ENCODE data around the gene GPC6. TPM values are rescaled to one million over a fixed set of nuclear protein-coding genes. Genes with fewer than 3 reads are reported as not detected.
"Not testable (repeated sequence)": the region's sequence is repeated elsewhere in the genome, so short reads cannot be mapped to it uniquely, and the experiment has no call there.

GPC6 gene
- total RNA-seq, 4 donors from 2014 or later = 13.7 to 21.7 (median 16.5) TPM

DNA sequence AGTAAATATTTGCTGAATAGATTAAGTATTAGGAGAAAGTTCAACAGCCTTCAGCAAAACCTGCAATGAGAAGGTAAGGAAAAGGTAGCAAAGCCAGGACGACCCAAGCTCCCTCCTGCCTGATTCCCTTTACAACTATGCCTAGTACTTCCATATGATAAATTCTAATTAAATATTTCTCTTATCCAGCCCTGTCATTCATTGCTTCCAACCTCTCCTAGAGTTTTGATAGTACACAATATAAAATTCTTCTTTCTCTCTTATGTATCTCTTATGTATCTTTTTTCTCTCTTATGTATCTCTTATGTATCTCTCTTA lies 1065.7 kb downstream of the GPC6 start:
- ATAC-seq = no peak
- no peak overlapping the region for H3K27ac ChIP-seq
- H3K9me3 ChIP-seq = no peaks in the 10 kb centered on the region
- H3K4me3 ChIP-seq = no peak overlapping the region
- 80 to 82% methylated on average over 1 of the region's 1 CpG for WGBS, 2 donors (ENCODE audit: low coverage in 1 of 2)
- TF ChIP-seq POLR2AphosphoS5 (IDR thresholded peaks at IDR 0.05) (no peak), POLR2A (IDR thresholded peaks at IDR 0.05) (no peak), EP300 (IDR thresholded peaks at IDR 0.05) (no peak)
- TF ChIP-seq, protein P1, sequence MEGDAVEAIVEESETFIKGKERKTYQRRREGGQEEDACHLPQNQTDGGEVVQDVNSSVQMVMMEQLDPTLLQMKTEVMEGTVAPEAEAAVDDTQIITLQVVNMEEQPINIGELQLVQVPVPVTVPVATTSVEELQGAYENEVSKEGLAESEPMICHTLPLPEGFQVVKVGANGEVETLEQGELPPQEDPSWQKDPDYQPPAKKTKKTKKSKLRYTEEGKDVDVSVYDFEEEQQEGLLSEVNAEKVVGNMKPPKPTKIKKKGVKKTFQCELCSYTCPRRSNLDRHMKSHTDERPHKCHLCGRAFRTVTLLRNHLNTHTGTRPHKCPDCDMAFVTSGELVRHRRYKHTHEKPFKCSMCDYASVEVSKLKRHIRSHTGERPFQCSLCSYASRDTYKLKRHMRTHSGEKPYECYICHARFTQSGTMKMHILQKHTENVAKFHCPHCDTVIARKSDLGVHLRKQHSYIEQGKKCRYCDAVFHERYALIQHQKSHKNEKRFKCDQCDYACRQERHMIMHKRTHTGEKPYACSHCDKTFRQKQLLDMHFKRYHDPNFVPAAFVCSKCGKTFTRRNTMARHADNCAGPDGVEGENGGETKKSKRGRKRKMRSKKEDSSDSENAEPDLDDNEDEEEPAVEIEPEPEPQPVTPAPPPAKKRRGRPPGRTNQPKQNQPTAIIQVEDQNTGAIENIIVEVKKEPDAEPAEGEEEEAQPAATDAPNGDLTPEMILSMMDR (IDR thresholded peaks at IDR 0.05) = no peak
- H3K36me3 ChIP-seq = no peaks in the 10 kb centered on the region
- H3K4me1 ChIP-seq = no peaks in the 10 kb centered on the region
- no peaks in the 10 kb centered on the region for H3K27me3 ChIP-seq

DNA sequence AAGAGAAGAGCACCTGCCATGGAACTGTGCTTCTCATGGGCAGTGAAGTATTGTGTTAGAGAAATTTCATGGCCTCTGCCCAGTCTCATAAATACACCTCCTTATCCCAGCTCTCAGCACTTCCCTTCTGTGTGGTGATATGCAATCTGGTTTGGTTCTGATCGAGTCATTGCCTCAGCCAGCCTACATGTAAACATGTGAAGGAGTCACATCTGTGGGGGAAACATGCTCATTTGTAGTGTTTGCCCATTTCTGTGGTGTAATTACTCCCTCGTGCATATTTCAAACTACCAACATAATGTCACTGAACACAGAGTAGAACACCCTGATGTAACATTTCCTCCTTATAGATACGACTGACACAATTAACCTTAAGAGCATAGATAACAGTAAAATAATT lies 1069.9 kb downstream of the GPC6 start:
- no peak for ATAC-seq
- 72 to 92% methylated on average over 2 to 3 of the region's 3 CpGs for WGBS, 2 donors (ENCODE audit: low coverage in 1 of 2)
- H3K4me1 ChIP-seq = no peaks in the 10 kb centered on the region

DNA sequence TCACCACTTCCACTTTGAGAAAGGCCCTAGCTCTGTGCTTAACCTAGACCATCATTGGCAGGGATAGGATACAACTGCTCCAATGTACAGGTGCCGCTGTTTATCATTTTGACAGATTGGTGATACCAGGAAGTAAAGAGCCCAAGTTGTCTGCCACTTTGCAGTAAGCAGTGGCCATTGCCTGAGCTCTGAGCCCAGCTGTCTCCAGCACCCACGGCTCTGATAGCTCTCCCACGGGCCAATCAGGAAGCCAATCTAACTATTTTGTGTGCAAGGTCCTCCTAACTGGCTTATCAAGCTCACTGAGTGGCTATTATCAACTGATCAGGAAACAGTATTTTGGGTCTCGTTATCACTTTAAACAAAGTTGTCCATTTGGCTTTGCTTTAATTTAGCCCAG lies 1071.7 kb downstream of the GPC6 start:
- no peaks in the 10 kb centered on the region for H3K27me3 ChIP-seq
- H3K4me1 ChIP-seq = no peaks in the 10 kb centered on the region
- no peak overlapping the region for H3K4me3 ChIP-seq
- no peak for ATAC-seq
- no peaks in the 10 kb centered on the region for H3K36me3 ChIP-seq
- WGBS, 2 donors (ENCODE audit: low coverage in 1 of 2) = 80 to 100% methylated on average over 2 to 3 of the region's 4 CpGs
- no peaks in the 10 kb centered on the region for H3K9me3 ChIP-seq
- no peak overlapping the region for H3K27ac ChIP-seq
- no peak for TF ChIP-seq POLR2A (IDR thresholded peaks at IDR 0.05)
- no peak for TF ChIP-seq POLR2AphosphoS5 (IDR thresholded peaks at IDR 0.05)
- no peak for TF ChIP-seq EP300 (IDR thresholded peaks at IDR 0.05)
- TF ChIP-seq, protein P1 (IDR thresholded peaks at IDR 0.05) = no peak

More for the DNA sequence above, 1069.9 kb downstream of the GPC6 start:
- TF ChIP-seq, protein P1 (IDR thresholded peaks at IDR 0.05) = no peak
- no peak for TF ChIP-seq POLR2A (IDR thresholded peaks at IDR 0.05)
- TF ChIP-seq EP300 (IDR thresholded peaks at IDR 0.05) = no peak
- TF ChIP-seq POLR2AphosphoS5 (IDR thresholded peaks at IDR 0.05) = no peak
- Histone ChIP-seq H3K4me3 (no peak overlapping the region), H3K36me3 (no peaks in the 10 kb centered on the region), H3K27ac (no peak overlapping the region), H3K27me3 (no peaks in the 10 kb centered on the region), H3K9me3 (no peaks in the 10 kb centered on the region)

DNA sequence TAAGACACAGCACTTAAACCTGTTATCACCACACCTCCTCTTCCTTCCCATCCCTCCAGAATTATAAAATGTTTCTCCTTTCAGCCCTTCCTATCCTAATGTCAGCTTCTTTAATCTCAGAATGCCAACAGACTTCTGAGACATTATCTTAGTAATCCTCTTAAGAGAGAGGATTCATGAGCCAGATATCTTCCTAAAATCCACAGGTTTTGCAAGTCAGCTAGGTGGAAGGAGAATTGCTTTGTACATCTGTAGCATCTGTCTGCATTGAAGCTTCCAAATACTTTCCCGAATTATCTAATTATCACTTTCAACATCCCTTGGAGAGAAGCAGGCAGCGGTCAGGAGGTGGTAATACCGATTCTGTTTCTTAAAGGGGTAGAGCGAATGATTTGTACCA lies 1073.8 kb downstream of the GPC6 start:
- ATAC-seq = no peak
- no peaks in the 10 kb centered on the region for H3K36me3 ChIP-seq
- no peaks in the 10 kb centered on the region for H3K27me3 ChIP-seq
- no peaks in the 10 kb centered on the region for H3K9me3 ChIP-seq
- H3K4me1 ChIP-seq = no peaks in the 10 kb centered on the region
- H3K27ac ChIP-seq = no peak overlapping the region
- WGBS, 2 donors (ENCODE audit: low coverage in 1 of 2) = 75 to 100% methylated on average over 3 to 4 of the region's 4 CpGs
- TF ChIP-seq, protein P1 (IDR thresholded peaks at IDR 0.05) = no peak
- TF ChIP-seq EP300 (IDR thresholded peaks at IDR 0.05) (no peak), POLR2A (IDR thresholded peaks at IDR 0.05) (no peak), POLR2AphosphoS5 (IDR thresholded peaks at IDR 0.05) (no peak)
- H3K4me3 ChIP-seq = no peak overlapping the region

DNA sequence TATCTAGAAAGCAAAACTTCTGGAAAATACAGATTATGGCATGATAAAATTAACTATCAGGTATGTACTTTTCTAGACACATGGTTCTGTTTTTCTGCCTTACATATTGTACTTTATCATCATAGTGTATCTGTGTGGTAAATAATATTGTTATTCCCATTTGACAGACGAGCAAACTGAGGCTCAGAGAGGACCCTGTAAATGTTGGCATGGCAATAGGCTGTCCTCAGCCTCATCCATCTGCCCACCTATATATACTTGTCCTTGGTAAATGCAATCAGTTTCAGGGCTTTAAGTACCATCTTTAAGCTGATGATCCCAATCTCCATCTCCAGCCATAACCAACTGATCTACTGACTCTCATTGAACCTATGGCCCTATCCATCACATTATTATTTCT lies 1074.9 kb downstream of the GPC6 start:
- ATAC-seq = no peak
- no peak overlapping the region for H3K4me3 ChIP-seq
- no peaks in the 10 kb centered on the region for H3K9me3 ChIP-seq
- no peaks in the 10 kb centered on the region for H3K27me3 ChIP-seq
- 79% methylated on average over 1 of the region's 1 CpG; no CpG with 5 or more reads in 1 of the 2 donors for WGBS, 2 donors (ENCODE audit: low coverage in 1 of 2)
- no peaks in the 10 kb centered on the region for H3K36me3 ChIP-seq
- H3K27ac ChIP-seq = no peak overlapping the region
- TF ChIP-seq, protein P1 (IDR thresholded peaks at IDR 0.05) = no peak
- TF ChIP-seq POLR2AphosphoS5 (IDR thresholded peaks at IDR 0.05) = no peak
- no peak for TF ChIP-seq POLR2A (IDR thresholded peaks at IDR 0.05)
- TF ChIP-seq EP300 (IDR thresholded peaks at IDR 0.05) = no peak
- no peaks in the 10 kb centered on the region for H3K4me1 ChIP-seq

DNA sequence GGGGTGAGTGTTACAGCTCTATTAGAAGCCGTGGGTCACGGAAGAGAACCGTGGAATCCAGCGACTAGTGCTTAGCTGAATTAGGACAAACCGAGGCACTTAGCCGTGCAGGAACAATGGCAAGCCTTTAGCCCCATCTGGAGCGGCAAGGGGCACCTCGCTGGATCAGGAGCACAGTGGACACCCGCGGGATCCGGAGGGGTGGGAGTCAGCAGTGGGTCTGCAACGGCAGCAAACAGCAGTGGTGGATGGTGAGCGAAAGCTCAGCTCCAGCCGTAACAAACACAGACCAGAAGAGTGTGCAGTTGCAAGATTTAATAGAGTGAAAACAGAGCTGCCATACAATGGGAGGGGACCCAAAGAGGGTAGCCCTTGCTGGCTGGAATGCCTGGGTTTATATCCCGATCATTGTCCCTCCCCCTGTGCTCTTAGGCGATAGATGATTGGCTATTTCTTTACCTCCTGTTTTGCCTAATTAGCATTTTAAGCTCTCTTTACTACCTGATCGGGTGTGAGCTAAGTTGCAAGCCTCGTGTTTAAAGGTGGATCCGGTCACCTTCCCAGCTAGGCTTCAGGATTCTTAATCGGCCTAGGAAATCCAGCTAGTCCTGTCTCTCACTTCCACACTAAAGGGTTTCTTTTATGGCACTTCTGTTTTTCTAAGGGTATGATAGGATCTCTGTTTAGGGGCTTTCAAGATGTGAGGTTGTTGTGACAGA lies 1076.4 kb downstream of the GPC6 start:
- 91 to 100% methylated on average over 2 to 6 of the region's 20 CpGs for WGBS, 2 donors (ENCODE audit: low coverage in 1 of 2)
- not testable (repeated sequence) for H3K27me3 ChIP-seq, ATAC-seq

More for the DNA sequence above, 1076.4 kb downstream of the GPC6 start:
- H3K36me3 ChIP-seq, H3K4me3 ChIP-seq, H3K9me3 ChIP-seq, H3K27ac ChIP-seq, H3K4me1 ChIP-seq: not testable (repeated sequence)
